ENCODE data around the gene UNCX. TPM values are rescaled to one million over a fixed set of nuclear protein-coding genes. Genes with fewer than 3 reads are reported as not detected.

The UNCX gene
- total and polyA plus RNA-seq, 2 of the 8 experiments (the other 6 are each of a cell fraction or from before 2014, with no cell fraction given): not detected

- Histone ChIP-seq H3K9ac (replicated peaks in 1 of 4; ENCODE audit: extremely low read depth in 1 of 4, low read depth in 3 of 4, low read length in 3 of 4) (no peak overlapping the region), H3K9me3 (ENCODE audit: insufficient read depth in 2 of 2, low read depth in 1 of 2, low read length in 1 of 2) (no peaks in the 10 kb centered on the region; a peak in 1 of 4 replicates), H3K14ac (ENCODE audit: insufficient read length) (no peak overlapping the region), H3K23ac (ENCODE audit: insufficient read length) (no peak overlapping the region), H3K56ac (replicated peaks; ENCODE audit: insufficient read length, low read depth, low read length) (no peak overlapping the region), H2BK15ac (ENCODE audit: low read length) (no peak overlapping the region), H3K4me3 (ENCODE audit: extremely low read depth in 1 of 4, insufficient read depth in 2 of 4, low read depth in 3 of 4, low read length in 4 of 4) (no peak overlapping the region), H2AFZ (ENCODE audit: low read length) (no peak overlapping the region), H3K36me3 (ENCODE audit: control insufficient read depth in 2 of 4, insufficient read depth in 4 of 4, low read length in 3 of 4) (no peaks in the 10 kb centered on the region), H2BK12ac (ENCODE audit: low read depth, low read length) (no peak overlapping the region), H3K79me1 (ENCODE audit: low read depth, low read length) (no peaks in the 10 kb centered on the region), H2BK20ac (ENCODE audit: low read length) (no peak overlapping the region), H4K8ac (ENCODE audit: extremely low read depth, insufficient read depth, low read length) (peak overlapping the region; percentile 71), H3K27me3 (replicated peaks in 1 of 4; ENCODE audit: control insufficient read depth in 3 of 4, extremely low read depth in 1 of 4, insufficient read depth in 3 of 4, low read length in 3 of 4) (peaks cover 8 to 33% (median 28%) of the 10 kb centered on the region in 4 experiments), H3K4me2 (ENCODE audit: insufficient read depth in 1 of 2, low read depth in 2 of 2, low read length in 2 of 2) (no peak overlapping the region), H3K4me1 (replicated peaks in 1 of 4; ENCODE audit: control insufficient read depth in 3 of 4, insufficient read depth in 4 of 4, low read length in 3 of 4) (peaks cover 0 to 2% (median under 1%) of the 10 kb centered on the region in 4 experiments; a peak in 1 of 7 replicates), H3K27ac (ENCODE audit: low read depth, low read length) (no peak overlapping the region), H3K4ac (replicated peaks; ENCODE audit: insufficient read length, low read depth, low read length) (no peak overlapping the region), H4K5ac (ENCODE audit: insufficient read length, low read depth, low read length) (no peak overlapping the region), H3K18ac (ENCODE audit: extremely low read depth, low read length) (no peak overlapping the region), H4K20me1 (replicated peaks in 1 of 2; ENCODE audit: control insufficient read depth in 1 of 2, insufficient read depth in 2 of 2, low read length in 2 of 2) (peaks cover 0 to 3% of the 10 kb centered on the region in 2 experiments), H4K91ac (replicated peaks; ENCODE audit: insufficient read length, low read length) (no peak overlapping the region), H2BK5ac (ENCODE audit: low read depth, low read length) (no peak overlapping the region), H2AK5ac (ENCODE audit: low read depth, low read length) (no peak overlapping the region), H2BK120ac (replicated peaks; ENCODE audit: low read depth, low read length) (no peak overlapping the region), H3K79me2 (ENCODE audit: control insufficient read depth in 1 of 2, insufficient read depth in 2 of 2, low read length in 2 of 2) (no peaks in the 10 kb centered on the region), H3K23me2 (ENCODE audit: low read depth, low read length) (no peaks in the 10 kb centered on the region)
- CTCF ChIA-PET (ENCODE audit: partially characterized antibody): interaction anchor here (0.8 to 1.8 kb wide), 9 partner anchors 9 to 255 kb away, joined by 3 to 7 read pairs (median 3); no protein-coding TSS in a partner anchor
- FAIRE-seq (no peak), DNase-seq (ENCODE audit: low read depth in 1 of 2, low spot score in 2 of 2) (peak in 1 of 2 experiments; percentile 46)
- POLR2A ChIA-PET (ENCODE audit: partially characterized antibody): no interaction called here
- 76% methylated on average over 20 of the region's 24 CpGs; no CpG with 5 or more reads in 1 of the 2 experiments for WGBS, 2 experiments (ENCODE audit: extremely low coverage in 1 of 2, insufficient coverage in 1 of 2, insufficient read length in 1 of 2, insufficient replicate concordance in 2 of 2, low coverage in 1 of 2, low lambda C conversion rate in 2 of 2, missing lambda C conversion rate in 1 of 2)
- TF ChIP-seq, protein P1, sequence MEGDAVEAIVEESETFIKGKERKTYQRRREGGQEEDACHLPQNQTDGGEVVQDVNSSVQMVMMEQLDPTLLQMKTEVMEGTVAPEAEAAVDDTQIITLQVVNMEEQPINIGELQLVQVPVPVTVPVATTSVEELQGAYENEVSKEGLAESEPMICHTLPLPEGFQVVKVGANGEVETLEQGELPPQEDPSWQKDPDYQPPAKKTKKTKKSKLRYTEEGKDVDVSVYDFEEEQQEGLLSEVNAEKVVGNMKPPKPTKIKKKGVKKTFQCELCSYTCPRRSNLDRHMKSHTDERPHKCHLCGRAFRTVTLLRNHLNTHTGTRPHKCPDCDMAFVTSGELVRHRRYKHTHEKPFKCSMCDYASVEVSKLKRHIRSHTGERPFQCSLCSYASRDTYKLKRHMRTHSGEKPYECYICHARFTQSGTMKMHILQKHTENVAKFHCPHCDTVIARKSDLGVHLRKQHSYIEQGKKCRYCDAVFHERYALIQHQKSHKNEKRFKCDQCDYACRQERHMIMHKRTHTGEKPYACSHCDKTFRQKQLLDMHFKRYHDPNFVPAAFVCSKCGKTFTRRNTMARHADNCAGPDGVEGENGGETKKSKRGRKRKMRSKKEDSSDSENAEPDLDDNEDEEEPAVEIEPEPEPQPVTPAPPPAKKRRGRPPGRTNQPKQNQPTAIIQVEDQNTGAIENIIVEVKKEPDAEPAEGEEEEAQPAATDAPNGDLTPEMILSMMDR (IDR thresholded peaks at IDR 0.05; ENCODE audit: control extremely low read depth in 1 of 3, insufficient read depth in 1 of 3, low read depth in 1 of 3, low read length in 3 of 3): no peak
- TF ChIP-seq CREB1 (IDR thresholded peaks at IDR 0.05) (no peak), EZH2 (IDR thresholded peaks at IDR 0.05; ENCODE audit: low read depth, low read length, severe bottlenecking) (no peak), HDAC6 (IDR thresholded peaks at IDR 0.05; ENCODE audit: low read depth, low read length) (no peak), CTBP2 (IDR thresholded peaks at IDR 0.05; ENCODE audit: borderline replicate concordance, insufficient read depth, insufficient read length, low read length) (no peak)
These were observed 14.0 kb upstream of the UNCX start for GRCh38 chr7:1218541-1219165.
